ENCODE results near the gene ARHGEF35. TPM values are rescaled to one million over a fixed set of nuclear protein-coding genes. Genes with fewer than 3 reads are reported as not detected.

Gene ARHGEF35
- under 0.01 and 2.5 TPM in 2 replicates for total RNA-seq

DNA sequence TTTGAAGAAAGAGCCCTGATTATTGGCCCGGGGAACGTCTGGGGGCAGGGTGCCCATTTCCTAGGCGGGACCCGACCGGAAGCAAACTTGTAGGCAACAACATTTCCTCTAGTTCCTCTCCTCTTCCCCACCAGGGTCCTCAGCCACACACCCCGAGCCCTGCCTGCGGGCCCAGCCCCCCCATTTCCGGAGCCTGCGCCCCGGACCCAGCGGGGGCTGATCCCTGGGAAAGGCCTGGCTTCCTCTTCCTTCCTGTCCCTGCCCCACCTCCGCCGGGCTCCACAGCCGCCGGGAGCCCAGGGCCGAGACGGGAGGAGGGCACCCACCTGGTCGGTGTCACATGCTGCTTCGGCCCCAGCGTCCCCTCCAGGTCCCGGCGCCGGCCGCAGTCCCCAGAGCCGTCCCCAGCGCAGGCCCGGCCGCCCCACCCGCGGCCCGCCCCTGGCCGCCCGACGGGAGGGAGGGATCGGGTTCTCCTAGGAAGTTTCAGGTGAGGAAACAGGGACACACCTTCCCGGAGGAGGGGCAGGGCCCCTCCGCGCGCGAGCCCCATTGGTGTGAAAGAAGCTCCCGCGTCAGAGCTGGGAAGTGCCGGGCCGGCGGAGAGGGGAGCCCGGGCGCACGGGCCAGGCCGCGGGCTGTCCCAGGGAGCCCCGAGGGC lies at the start of gene ARHGEF35:
Gene ARHGEF35 (minus strand): TSS at position 622 of the 661 bp plus-strand sequence. CDS start 7,450 bp downstream, outside the sequence.

DNA sequence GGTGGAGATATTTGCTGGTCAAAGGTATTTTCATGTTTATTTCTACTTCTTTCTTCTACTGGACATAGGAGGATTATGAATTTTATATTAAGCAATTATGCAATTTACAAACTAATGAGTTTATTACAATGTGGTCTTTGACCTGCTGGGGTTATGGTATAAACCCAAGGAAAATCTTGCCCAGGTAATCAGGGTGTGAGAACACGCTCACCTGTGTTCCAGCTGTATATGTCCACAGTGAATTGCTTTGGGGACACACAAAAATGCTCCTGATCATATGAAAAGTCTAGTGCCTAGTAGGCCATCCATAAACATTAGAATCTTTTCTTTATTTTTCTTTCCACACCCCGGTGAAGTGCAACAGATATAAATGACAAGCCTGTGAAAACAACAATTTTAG lies 43.7 kb upstream of the ARHGEF35 start, which contains the start of gene OR2A42:
Gene OR2A42 (minus strand): TSS at position 241 of the 400 bp plus-strand sequence. CDS start 6,762 bp downstream, outside the sequence.

DNA sequence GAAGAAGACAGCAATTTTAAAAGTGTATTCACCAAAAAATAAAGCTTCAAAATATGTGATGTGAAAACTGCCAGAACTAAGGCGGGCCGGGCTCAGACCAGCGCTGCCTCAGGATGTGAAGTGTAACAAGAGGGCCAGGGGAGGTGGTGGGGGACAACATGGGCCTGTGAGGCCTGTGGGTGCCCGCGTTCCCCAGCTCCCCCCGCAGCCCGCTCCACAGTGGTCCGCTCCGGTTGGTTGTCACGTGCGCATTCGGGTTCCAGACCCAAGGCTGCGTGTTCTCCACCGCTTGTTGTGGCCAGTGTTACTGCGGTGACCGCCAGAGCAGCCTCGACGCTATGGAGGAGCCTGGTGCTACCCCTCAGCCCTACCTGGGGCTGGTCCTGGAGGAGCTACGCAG lies 12.5 kb downstream of the ARHGEF35 start, which contains the start of gene CTAGE4:
Gene CTAGE4 (plus strand): TSS at position 301 of the 400 bp plus-strand sequence. CDS start 38 bp downstream, at position 339.

Other genes with a start within 250 kb of the ARHGEF35 start
- gene OR2F1, start 241.0 kb downstream of the ARHGEF35 start, total RNA-seq, result not detected in 2 replicates
- gene OR6B1, start 195.5 kb downstream of the ARHGEF35 start, total RNA-seq, result not detected in 2 replicates
- gene OR2A5, start 146.9 kb downstream of the ARHGEF35 start, total RNA-seq, result not detected in 2 replicates
- not detected in 2 replicates for gene OR2A25, start 126.0 kb downstream of the ARHGEF35 start, total RNA-seq
- not detected in 2 replicates for gene OR2A12, start 109.6 kb downstream of the ARHGEF35 start, total RNA-seq
- not detected in 2 replicates for gene OR2A2, start 86.2 kb downstream of the ARHGEF35 start, total RNA-seq
- gene OR2A14, start 72.7 kb downstream of the ARHGEF35 start, total RNA-seq, result not detected in 2 replicates
- gene CTAGE4, start 12.4 kb downstream of the ARHGEF35 start, total RNA-seq, result 0.71 TPM in 1 of 2 replicates, not detected in the other
- not detected in 2 replicates for gene OR2A42, start 43.8 kb upstream of the ARHGEF35 start, total RNA-seq
- gene OR2A7, start 69.0 kb upstream of the ARHGEF35 start, total RNA-seq, result 0.89 TPM in 1 of 2 replicates, not detected in the other
- gene CTAGE8, start 73.5 kb upstream of the ARHGEF35 start, total RNA-seq, result 0.18 and 0.29 TPM in 2 replicates
- not detected in 2 replicates for gene OR2A1, start 116.6 kb upstream of the ARHGEF35 start, total RNA-seq
- 4.6 and 9.4 TPM in 2 replicates for gene ARHGEF5, start 159.6 kb upstream of the ARHGEF35 start, total RNA-seq
- not detected in 2 replicates for gene NOBOX, start 207.9 kb upstream of the ARHGEF35 start, total RNA-seq

Data from myometrial cell (primary cell).